GM23338 (cell line): ENCODE data around the gene GMEB2. TPM values are rescaled to one million over a fixed set of nuclear protein-coding genes. Genes with fewer than 3 reads are reported as not detected.
"Not testable (repeated sequence)": the region's sequence is repeated elsewhere in the genome, so short reads cannot be mapped to it uniquely, and the experiment has no call there.

Experiments used
- ATAC-seq: fragments of 200-7000 bp; cut with Tn5 transposase; 3 replicates; pipeline ENCODE4 v1.9.1; 2020
- DNase-seq: peaks from one replicate; pipeline ENCODE4 v3.0.0-alpha.2; 2015; ENCODE audit warnings: low spot score
- H2AFZ ChIP-seq: fragments of 200-600 bp; sonication (generic); 2 replicates; pipeline ENCODE4 v1.8.0; 2016; ENCODE audit warnings: antibody characterized with exemption, mild to moderate bottlenecking, moderate library complexity
- H3F3A ChIP-seq: fragments of 200-600 bp; sonication (generic); replicated peaks from 2 replicates; pipeline ENCODE4 v1.8.0; 2017; ENCODE audit warnings: antibody characterized with exemption, mixed run types, low read depth
- H3K27ac ChIP-seq: fragments of 200-600 bp; sonication (generic); 2 replicates; pipeline ENCODE4 v1.6.1; 2016; ENCODE audit warnings: low read depth
- H3K27me3 ChIP-seq: fragments of 200-600 bp; sonication (generic); 2 replicates; pipeline ENCODE4 v1.8.0; 2016; ENCODE audit warnings: mild to moderate bottlenecking, mixed run types, moderate library complexity; ENCODE audit not compliant: insufficient read depth
- H3K36me3 ChIP-seq: fragments of 200-600 bp; sonication (generic); 2 replicates; pipeline ENCODE4 v1.8.0; 2016; ENCODE audit warnings: mild to moderate bottlenecking; ENCODE audit not compliant: insufficient read depth
- H3K4me1 ChIP-seq: fragments of 200-600 bp; sonication (generic); 2 replicates; pipeline ENCODE4 v1.8.0; 2016; ENCODE audit warnings: mild to moderate bottlenecking, moderate library complexity; ENCODE audit not compliant: insufficient read depth
- H3K4me2 ChIP-seq: fragments of 200-600 bp; sonication (generic); 2 replicates; pipeline ENCODE4 v1.7.1; 2017; ENCODE audit warnings: mixed run types
- H3K4me3 ChIP-seq: fragments of 200-600 bp; sonication (generic); 2 replicates; pipeline ENCODE4 v1.6.1; 2016; ENCODE audit warnings: mixed run types
- H3K79me2 ChIP-seq: fragments of 200-600 bp; sonication (generic); replicated peaks from 2 replicates; pipeline ENCODE4 v1.8.0; 2017; ENCODE audit warnings: mild to moderate bottlenecking; ENCODE audit not compliant: insufficient read depth
- H3K9me2 ChIP-seq: fragments of 200-600 bp; sonication (generic); 2 replicates; pipeline ENCODE4 v1.8.0; 2017; ENCODE audit not compliant: insufficient read depth
- H4K20me1 ChIP-seq: fragments of 200-600 bp; sonication (generic); replicated peaks from 2 replicates; pipeline ENCODE4 v1.8.0; 2017; ENCODE audit warnings: mild to moderate bottlenecking; ENCODE audit not compliant: insufficient read depth
- H3K27ac Mint-ChIP-seq: 2 replicates; pipeline ENCODE4 v1.8.0; 2020; ENCODE audit warnings: inconsistent platforms, mild to moderate bottlenecking, moderate library complexity, mixed read lengths
- H3K27me3 Mint-ChIP-seq: 3 replicates; pipeline ENCODE4 v1.8.0; 2022; ENCODE audit warnings: low read depth, mild to moderate bottlenecking, moderate library complexity, mixed read lengths, inconsistent platforms; ENCODE audit not compliant: insufficient read depth, poor library complexity
- H3K36me3 Mint-ChIP-seq: 3 replicates; pipeline ENCODE4 v1.8.0; 2021; ENCODE audit warnings: low read depth, mild to moderate bottlenecking, inconsistent platforms, moderate library complexity, mixed read lengths
- H3K4me1 Mint-ChIP-seq: 3 replicates; pipeline ENCODE4 v1.8.0; 2020; ENCODE audit warnings: mild to moderate bottlenecking, inconsistent platforms, mixed read lengths
- H3K4me3 Mint-ChIP-seq: 3 replicates; pipeline ENCODE4 v1.8.0; 2021; ENCODE audit warnings: moderate library complexity, mild to moderate bottlenecking, inconsistent platforms, mixed read lengths
- H3K9me3 Mint-ChIP-seq: 3 replicates; pipeline ENCODE4 v1.8.0; 2020; ENCODE audit warnings: moderate library complexity, mild to moderate bottlenecking, inconsistent platforms, mixed read lengths
- JUNB ChIP-seq: IDR thresholded peaks from one replicate; pipeline ENCODE4 v1.6.1; 2016; ENCODE audit warnings: antibody characterized with exemption; ENCODE audit not compliant: unreplicated experiment
- NANOG ChIP-seq: IDR thresholded peaks from 2 replicates; pipeline ENCODE4 v1.6.1; 2016; ENCODE audit warnings: antibody characterized with exemption, borderline replicate concordance
- REST ChIP-seq: IDR thresholded peaks from one replicate; pipeline ENCODE4 v1.6.1; 2018; ENCODE audit warnings: antibody characterized with exemption; ENCODE audit not compliant: unreplicated experiment
- STAT1 ChIP-seq: IDR thresholded peaks from one replicate; pipeline ENCODE4 v1.6.1; 2016; ENCODE audit warnings: antibody characterized with exemption; ENCODE audit not compliant: unreplicated experiment
- polyA plus RNA-seq: library from polyadenylated mRNA; unstranded; fragments of >200 nt; fragmentation: Nextera tagmentation; extraction: Ambion mirVana; gene quantifications from 2 replicates; pipeline ENCODE4 v1.2.1, GENCODE V29; 2016
- total RNA-seq: library from RNA; depleted of rRNA; stranded (reverse); fragments of >200 nt; shearing (Covaris generic); gene quantifications from 2 replicates; pipeline ENCODE4 v1.2.3, GENCODE V29; 2014

The GMEB2 gene
- total and polyA plus RNA-seq, 2 experiments from 2014 or later, result 4.4 to 20.6 TPM

- TF ChIP-seq REST, result no peak
These were observed 24.6 kb downstream of the GMEB2 start (continued) for GRCh38 chr20:63602321-63602720.

- not testable (repeated sequence) for H3K27ac Mint-ChIP-seq
These were observed 25.2 kb downstream of the GMEB2 start for GRCh38 chr20:63601679-63602078.

GRCh38 chr20:63599396-63600050 lies 27.4 kb downstream of the GMEB2 start:
- no peak overlapping the region for H3K4me3 Mint-ChIP-seq
- ATAC-seq, result no peak
- no peak overlapping the region for H3K4me2 ChIP-seq
- H3K36me3 Mint-ChIP-seq, result peaks cover 30% of the 10 kb centered on the region
- H2AFZ ChIP-seq, result no peak overlapping the region
- no peaks in the 10 kb centered on the region for H3K9me2 ChIP-seq
- H3K79me2 ChIP-seq, result no peaks in the 10 kb centered on the region
- no peak overlapping the region for H3K27ac ChIP-seq
- no peaks in the 10 kb centered on the region for H3K4me1 ChIP-seq
- H3K27ac Mint-ChIP-seq, result no peak overlapping the region
- no peak for TF ChIP-seq NANOG
- TF ChIP-seq REST, result no peak
- no peak for TF ChIP-seq JUNB
- no peak for TF ChIP-seq STAT1
- no peaks in the 10 kb centered on the region for H3K4me1 Mint-ChIP-seq
- peaks cover 3% of the 10 kb centered on the region; the same call in 1 of the 2 replicates for H4K20me1 ChIP-seq
- H3K9me3 Mint-ChIP-seq, result no peaks in the 10 kb centered on the region
- 0 out of 2 replicates have a peak, but pooled peaks cover 5% of the 10 kb centered on the region for H3F3A ChIP-seq
- H3K27me3 Mint-ChIP-seq, result peaks cover 5% of the 10 kb centered on the region
- no peak for DNase-seq
- no peak overlapping the region for H3K4me3 ChIP-seq
- no peaks in the 10 kb centered on the region for H3K27me3 ChIP-seq
- peaks cover 15% of the 10 kb centered on the region; the same call in 1 of the 2 replicates for H3K36me3 ChIP-seq

More at GRCh38 chr20:63601679-63602078, 25.2 kb downstream of the GMEB2 start:
- not testable (repeated sequence) for H3K9me2 ChIP-seq, H3F3A ChIP-seq, DNase-seq, ATAC-seq, H3K4me3 ChIP-seq, H3K4me1 ChIP-seq, H3K27me3 ChIP-seq, H3K27me3 Mint-ChIP-seq, H3K4me3 Mint-ChIP-seq, H3K4me2 ChIP-seq, H3K9me3 Mint-ChIP-seq, H3K4me1 Mint-ChIP-seq, H2AFZ ChIP-seq, H4K20me1 ChIP-seq, H3K27ac ChIP-seq
- Histone ChIP-seq H3K36me3 (peaks cover 15% of the 10 kb centered on the region; the same call in 1 of the 2 replicates), H3K79me2 (peaks cover 13% of the 10 kb centered on the region)
- H3K36me3 Mint-ChIP-seq, result peaks cover 30% of the 10 kb centered on the region
